ENCODE data around the gene ARPC3. TPM values are rescaled to one million over a fixed set of nuclear protein-coding genes. Genes with fewer than 3 reads are reported as not detected.
"Not testable (repeated sequence)": the region's sequence is repeated elsewhere in the genome, so short reads cannot be mapped to it uniquely, and the experiment has no call there.

Gene ARPC3
- total RNA-seq, 2 donors from 2014 or later, result 293 to 338 TPM

DNA sequence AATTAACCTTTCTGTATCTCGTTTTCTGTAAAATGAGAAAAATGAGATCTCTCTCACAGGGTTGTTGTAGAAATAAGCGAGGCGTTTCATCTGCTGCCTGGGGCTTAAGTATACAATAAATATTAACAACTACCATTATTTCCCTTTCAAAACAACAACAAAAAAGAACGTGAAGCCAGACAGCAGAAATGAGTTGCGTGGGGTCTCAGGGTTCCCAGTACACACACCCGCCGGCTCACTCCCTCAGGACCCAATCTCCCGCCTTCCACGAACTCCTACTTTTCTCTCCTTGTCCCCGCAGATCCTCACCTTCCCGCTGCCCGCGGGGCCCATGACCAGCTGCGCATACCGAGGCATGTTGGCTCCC is 17.7 kb upstream of the ARPC3 start:
- Histone ChIP-seq H3K36me3 (no peaks in the 10 kb centered on the region), H3K4me1 (replicated peaks) (no peaks in the 10 kb centered on the region), H3K27ac (peak overlapping the region; percentile 80 to 92), H3K4me3 (peak overlapping the region; percentile 51 to 70), H3K9me3 (no peaks in the 10 kb centered on the region), H3K27me3 (replicated peaks; ENCODE audit: insufficient read depth) (no peaks in the 10 kb centered on the region)
- DNase-seq (ENCODE audit: low spot score), result no peak
- intact Hi-C loops (cut with DNase I), result loop anchor here (5.0 to 10.0 kb wide), 3 partner anchors 34 to 227 kb away; partner anchors contain the start of genes RAD9B and VPS29
- TF ChIP-seq POLR2AphosphoS5 (IDR thresholded peaks at IDR 0.05), result no peak
- WGBS, result under 1% methylated on average over 15 of the region's 15 CpGs

DNA sequence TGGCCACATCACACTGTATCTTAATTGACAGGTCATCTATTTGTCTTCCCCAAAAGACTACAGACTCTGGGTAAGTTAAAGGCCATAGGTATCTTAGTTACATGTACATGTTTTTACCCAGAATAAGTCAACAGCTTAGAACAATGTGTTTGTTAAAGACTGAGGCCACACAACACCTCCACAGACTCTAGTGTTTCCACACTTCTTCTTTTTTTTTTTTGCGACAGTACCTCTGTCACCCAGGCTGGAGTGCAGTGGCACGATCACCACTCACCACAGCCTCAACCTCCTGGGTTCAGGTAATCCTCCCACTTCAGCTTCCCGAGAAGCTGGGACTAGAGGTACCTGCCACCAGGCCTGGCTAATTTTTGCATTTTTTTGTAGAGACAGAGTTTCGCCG is 16.7 kb upstream of the ARPC3 start:
- no peak for DNase-seq (ENCODE audit: low spot score)
- Histone ChIP-seq H3K27me3 (replicated peaks; ENCODE audit: insufficient read depth) (no peaks in the 10 kb centered on the region), H3K36me3 (no peaks in the 10 kb centered on the region), H3K4me3 (no peak overlapping the region), H3K27ac (no peak overlapping the region), H3K4me1 (replicated peaks) (no peaks in the 10 kb centered on the region), H3K9me3 (no peaks in the 10 kb centered on the region)
- intact Hi-C loops (cut with DNase I), result loop anchor here (5.0 to 10.0 kb wide), 3 partner anchors 36 to 228 kb away; partner anchors contain the start of genes RAD9B and VPS29
- WGBS, result 40% methylated on average over 5 of the region's 5 CpGs
- TF ChIP-seq POLR2AphosphoS5 (IDR thresholded peaks at IDR 0.05) (no peak), POLR2A (IDR thresholded peaks at IDR 0.05) (no peak)
- TF ChIP-seq, protein P1, sequence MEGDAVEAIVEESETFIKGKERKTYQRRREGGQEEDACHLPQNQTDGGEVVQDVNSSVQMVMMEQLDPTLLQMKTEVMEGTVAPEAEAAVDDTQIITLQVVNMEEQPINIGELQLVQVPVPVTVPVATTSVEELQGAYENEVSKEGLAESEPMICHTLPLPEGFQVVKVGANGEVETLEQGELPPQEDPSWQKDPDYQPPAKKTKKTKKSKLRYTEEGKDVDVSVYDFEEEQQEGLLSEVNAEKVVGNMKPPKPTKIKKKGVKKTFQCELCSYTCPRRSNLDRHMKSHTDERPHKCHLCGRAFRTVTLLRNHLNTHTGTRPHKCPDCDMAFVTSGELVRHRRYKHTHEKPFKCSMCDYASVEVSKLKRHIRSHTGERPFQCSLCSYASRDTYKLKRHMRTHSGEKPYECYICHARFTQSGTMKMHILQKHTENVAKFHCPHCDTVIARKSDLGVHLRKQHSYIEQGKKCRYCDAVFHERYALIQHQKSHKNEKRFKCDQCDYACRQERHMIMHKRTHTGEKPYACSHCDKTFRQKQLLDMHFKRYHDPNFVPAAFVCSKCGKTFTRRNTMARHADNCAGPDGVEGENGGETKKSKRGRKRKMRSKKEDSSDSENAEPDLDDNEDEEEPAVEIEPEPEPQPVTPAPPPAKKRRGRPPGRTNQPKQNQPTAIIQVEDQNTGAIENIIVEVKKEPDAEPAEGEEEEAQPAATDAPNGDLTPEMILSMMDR (IDR thresholded peaks at IDR 0.05), result no peak

DNA sequence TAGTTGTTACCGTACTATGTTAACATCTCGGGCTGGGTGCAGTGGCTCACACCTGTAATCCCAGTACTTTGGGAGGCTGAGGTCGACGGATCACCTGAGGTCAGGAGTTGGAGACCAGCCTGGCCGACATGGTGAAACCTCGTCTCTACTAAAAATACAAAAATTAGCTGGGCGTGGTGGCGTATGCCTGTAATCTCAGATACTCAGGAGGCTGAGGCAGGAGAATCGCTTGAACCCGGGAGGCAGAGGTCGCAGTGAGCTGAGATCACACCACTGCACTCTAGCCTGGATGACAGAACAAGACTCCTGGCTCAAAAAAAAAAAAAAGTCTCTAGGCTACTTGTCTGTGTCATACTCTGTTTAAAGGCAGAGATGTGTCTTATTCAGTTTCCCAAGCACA is 15.6 kb upstream of the ARPC3 start:
- not testable (repeated sequence) for H3K9me3 ChIP-seq; H3K27me3 ChIP-seq (replicated peaks; ENCODE audit: insufficient read depth); H3K27ac ChIP-seq; DNase-seq (ENCODE audit: low spot score); H3K4me1 ChIP-seq (replicated peaks); H3K4me3 ChIP-seq; H3K36me3 ChIP-seq
- 89% methylated on average over 11 of the region's 11 CpGs for WGBS
- intact Hi-C loops (cut with DNase I), result loop anchor here (5.0 to 10.0 kb wide), 3 partner anchors 37 to 229 kb away; partner anchors contain the start of genes RAD9B and VPS29

DNA sequence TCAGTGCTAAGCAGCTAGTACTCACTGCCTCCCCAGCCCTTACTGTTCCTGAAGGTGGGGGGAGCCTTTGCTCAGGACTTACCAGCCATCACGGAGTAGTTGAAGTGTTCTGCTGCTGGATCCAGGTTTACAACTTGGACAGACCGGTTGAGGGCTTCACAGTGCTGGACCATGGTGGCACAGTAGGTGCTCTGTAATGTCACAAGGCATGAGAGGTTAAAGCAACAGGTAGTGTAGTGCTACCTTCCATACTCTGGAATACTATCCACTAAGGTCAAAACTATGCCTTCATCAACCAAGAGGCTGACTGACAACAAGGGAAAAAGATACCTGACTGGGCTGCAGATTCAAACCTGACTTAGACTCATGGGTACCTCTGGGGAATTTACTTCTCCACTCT is 14.9 kb upstream of the ARPC3 start:
- WGBS, result 87% methylated on average over 2 of the region's 2 CpGs
- Histone ChIP-seq H3K4me1 (replicated peaks) (no peaks in the 10 kb centered on the region), H3K4me3 (no peak overlapping the region), H3K27me3 (replicated peaks; ENCODE audit: insufficient read depth) (no peaks in the 10 kb centered on the region), H3K36me3 (no peaks in the 10 kb centered on the region), H3K9me3 (no peaks in the 10 kb centered on the region), H3K27ac (no peak overlapping the region)
- DNase-seq (ENCODE audit: low spot score), result no peak
- intact Hi-C loops (cut with DNase I), result loop anchor here (5.0 to 10.0 kb wide), 3 partner anchors 37 to 230 kb away; partner anchors contain the start of genes RAD9B and VPS29
- TF ChIP-seq, protein P1 (IDR thresholded peaks at IDR 0.05), result no peak
- TF ChIP-seq POLR2AphosphoS5 (IDR thresholded peaks at IDR 0.05) (no peak), POLR2A (IDR thresholded peaks at IDR 0.05) (no peak)

DNA sequence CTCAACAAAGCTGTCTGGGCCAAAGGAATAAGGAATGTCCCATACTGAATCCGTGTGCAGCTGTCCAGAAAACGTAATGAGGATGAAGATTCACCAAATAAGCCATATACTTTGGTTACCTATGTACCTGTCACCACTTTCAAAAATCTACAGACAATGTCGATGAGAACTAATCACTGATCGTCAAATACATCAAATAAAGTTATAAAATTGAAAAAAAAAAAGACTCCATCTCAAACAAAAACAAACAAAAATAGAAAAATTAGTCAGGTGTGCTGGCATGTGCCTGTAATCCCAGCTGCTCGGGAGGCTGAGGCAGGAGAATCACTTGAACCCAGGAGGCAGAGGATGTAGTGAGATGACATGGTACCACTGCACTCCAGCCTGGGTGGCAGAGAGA is 11.1 kb upstream of the ARPC3 start:
- H3K4me1 ChIP-seq (replicated peaks); H3K4me3 ChIP-seq; H3K27ac ChIP-seq; H3K9me3 ChIP-seq; DNase-seq (ENCODE audit: low spot score); H3K36me3 ChIP-seq; H3K27me3 ChIP-seq (replicated peaks; ENCODE audit: insufficient read depth): not testable (repeated sequence)
- intact Hi-C loops (cut with DNase I), result loop anchor here (10.0 kb wide), 1 partner anchor 234 kb away; no protein-coding TSS in a partner anchor
- WGBS, result 81% methylated on average over 5 of the region's 5 CpGs

DNA sequence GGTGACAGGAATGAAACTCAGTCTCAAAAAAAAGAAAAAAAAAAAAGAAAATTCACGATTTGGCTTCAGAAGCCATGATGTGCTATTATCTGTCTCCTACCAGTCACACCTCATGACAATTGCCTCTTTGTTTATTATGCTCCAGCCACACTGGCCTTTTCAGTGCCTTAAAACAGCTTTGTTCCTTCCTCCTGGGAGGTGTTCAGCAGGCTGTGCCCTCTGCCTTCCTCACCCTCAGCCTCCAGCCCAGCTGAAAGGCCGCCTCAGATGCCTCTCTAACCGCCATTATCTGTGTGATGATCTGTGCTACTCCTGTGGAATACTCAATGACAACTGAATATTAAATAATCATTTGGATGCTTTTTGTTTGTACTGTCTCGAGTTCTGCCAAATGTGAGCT is 8.6 kb upstream of the ARPC3 start:
- H3K27ac ChIP-seq, result no peak overlapping the region
- H3K4me1 ChIP-seq (replicated peaks), result no peaks in the 10 kb centered on the region
- no peaks in the 10 kb centered on the region for H3K36me3 ChIP-seq
- no peaks in the 10 kb centered on the region for H3K27me3 ChIP-seq (replicated peaks; ENCODE audit: insufficient read depth)
- TF ChIP-seq, protein P1 (IDR thresholded peaks at IDR 0.05), result no peak
- no peak for TF ChIP-seq POLR2A (IDR thresholded peaks at IDR 0.05)
- TF ChIP-seq POLR2AphosphoS5 (IDR thresholded peaks at IDR 0.05), result no peak
- no peak overlapping the region for H3K4me3 ChIP-seq
- 92% methylated on average over 4 of the region's 4 CpGs for WGBS
- intact Hi-C loops (cut with DNase I), result no loop called here
- DNase-seq (ENCODE audit: low spot score), result no peak
- no peaks in the 10 kb centered on the region for H3K9me3 ChIP-seq

Data from prostate gland (tissue), 2 donors.